HEK293T (cell line): ENCODE results near the gene RMP24.

Experiments
- ARNT ChIP-seq: fragments of 450-650 bp; IDR thresholded peaks from 2 replicates; pipeline ENCODE4 v1.6.1; 2017; ENCODE audit warnings: mild to moderate bottlenecking
- FOXA1 ChIP-seq: fragments of 450-650 bp; IDR thresholded peaks from 2 replicates; pipeline ENCODE4 v1.6.1; 2016; ENCODE audit warnings: mild to moderate bottlenecking
- FOXK2 ChIP-seq: fragments of 450-650 bp; IDR thresholded peaks from 2 replicates; pipeline ENCODE4 v1.6.1; 2016; ENCODE audit warnings: mild to moderate bottlenecking
- NFRKB ChIP-seq: fragments of 450-650 bp; IDR thresholded peaks from 2 replicates; pipeline ENCODE4 v1.6.1; 2016; ENCODE audit warnings: mild to moderate bottlenecking, moderate library complexity
- SP1 ChIP-seq: fragments of 450-650 bp; IDR thresholded peaks from 2 replicates; pipeline ENCODE4 v1.6.1; 2017

GRCh38 chr18:35923939-35924684 is 48.4 kb upstream of the RMP24 start:
- TF ChIP-seq FOXA1 (no peak), SP1 (no peak), FOXK2 (no peak), NFRKB (no peak), ARNT (no peak)
